ENCODE data around the gene LRMDA. TPM values are rescaled to one million over a fixed set of nuclear protein-coding genes. Genes with fewer than 3 reads are reported as not detected.
A peak's percentile ranks its signal among the peaks of the same experiment; 100 is the strongest.

LRMDA gene
- total and polyA plus RNA-seq, 2 of the 13 experiments (the other 11 are each of a cell fraction or from before 2014, with no cell fraction given): 13.4 to 22.0 TPM

- TF ChIP-seq CREB3 (CRISPR knock-in tag; IDR thresholded peaks at IDR 0.05) (no peak), MTA1 (CRISPR knock-in tag; IDR thresholded peaks at IDR 0.05; ENCODE audit: borderline replicate concordance) (no peak), PAX8 (CRISPR knock-in tag; IDR thresholded peaks at IDR 0.05; ENCODE audit: borderline replicate concordance) (no peak), MEIS2 (CRISPR knock-in tag; IDR thresholded peaks at IDR 0.05) (no peak), KLF13 (CRISPR knock-in tag; IDR thresholded peaks at IDR 0.05) (no peak), IRF2 (CRISPR knock-in tag; IDR thresholded peaks at IDR 0.05) (no peak; the same call in 1 of the 2 replicates), NCOA2 (CRISPR knock-in tag; IDR thresholded peaks at IDR 0.05) (peak; percentile 60), ZNF275 (CRISPR knock-in tag; IDR thresholded peaks at IDR 0.05; ENCODE audit: borderline replicate concordance) (no peak), THAP7 (CRISPR knock-in tag; IDR thresholded peaks at IDR 0.05) (peak; percentile 74; the same call in 1 of the 2 replicates), MYC (CRISPR knock-in tag; IDR thresholded peaks at IDR 0.05; ENCODE audit: borderline replicate concordance) (peak; percentile 53; the same call in 1 of the 2 replicates), WIZ (CRISPR knock-in tag; IDR thresholded peaks at IDR 0.05) (peak; percentile 29; the same call in 1 of the 2 replicates), ASH2L (IDR thresholded peaks at IDR 0.05; ENCODE audit: insufficient read length, low read depth, low read length) (peak; percentile 24), ZNF160 (CRISPR knock-in tag; IDR thresholded peaks at IDR 0.05) (no peak), ZSCAN22 (CRISPR knock-in tag; IDR thresholded peaks at IDR 0.05) (no peak), PHF8 (CRISPR knock-in tag; IDR thresholded peaks at IDR 0.05) (no peak), HOXA3 (CRISPR knock-in tag; IDR thresholded peaks at IDR 0.05) (peak; percentile 37), NKX3-1 (CRISPR knock-in tag; IDR thresholded peaks at IDR 0.05) (peak; percentile 68; the same call in 1 of the 2 replicates), ZMYM4 (CRISPR knock-in tag; IDR thresholded peaks at IDR 0.05) (peak; percentile 80), NFIC (IDR thresholded peaks at IDR 0.05; ENCODE audit: low read length) (peak; percentile 69), RBM39 (IDR thresholded peaks at IDR 0.05; ENCODE audit: low read depth, low read length, poor library complexity, severe bottlenecking) (no peak), TFDP1 (CRISPR knock-in tag; IDR thresholded peaks at IDR 0.05; ENCODE audit: borderline replicate concordance) (peak; percentile 77; the same call in 1 of the 2 replicates), TGIF2 (CRISPR knock-in tag; IDR thresholded peaks at IDR 0.05) (no peak), LRRFIP1 (CRISPR knock-in tag; conservative IDR thresholded peaks at IDR 0.05) (no peak), RARA (CRISPR knock-in tag; IDR thresholded peaks at IDR 0.05) (peak; percentile 52; the same call in 1 of the 2 replicates), NCOA1 (CRISPR knock-in tag; IDR thresholded peaks at IDR 0.05) (no peak), KDM2A (CRISPR knock-in tag; IDR thresholded peaks at IDR 0.05; ENCODE audit: borderline replicate concordance, low read depth) (0 out of 2 replicates have a peak, but pooled peaks have one; percentile 35)
Measured at GRCh38 chr10:76297780-76298281, 866.4 kb downstream of the LRMDA start (continued).

All from HepG2 (cell line).